ENCODE data around the gene PEX5. TPM values are rescaled to one million over a fixed set of nuclear protein-coding genes. Genes with fewer than 3 reads are reported as not detected.
"Not testable (repeated sequence)": the region's sequence is repeated elsewhere in the genome, so short reads cannot be mapped to it uniquely, and the experiment has no call there.

PEX5 gene
- polyA plus RNA-seq, 1 donor: 38.2 TPM

DNA sequence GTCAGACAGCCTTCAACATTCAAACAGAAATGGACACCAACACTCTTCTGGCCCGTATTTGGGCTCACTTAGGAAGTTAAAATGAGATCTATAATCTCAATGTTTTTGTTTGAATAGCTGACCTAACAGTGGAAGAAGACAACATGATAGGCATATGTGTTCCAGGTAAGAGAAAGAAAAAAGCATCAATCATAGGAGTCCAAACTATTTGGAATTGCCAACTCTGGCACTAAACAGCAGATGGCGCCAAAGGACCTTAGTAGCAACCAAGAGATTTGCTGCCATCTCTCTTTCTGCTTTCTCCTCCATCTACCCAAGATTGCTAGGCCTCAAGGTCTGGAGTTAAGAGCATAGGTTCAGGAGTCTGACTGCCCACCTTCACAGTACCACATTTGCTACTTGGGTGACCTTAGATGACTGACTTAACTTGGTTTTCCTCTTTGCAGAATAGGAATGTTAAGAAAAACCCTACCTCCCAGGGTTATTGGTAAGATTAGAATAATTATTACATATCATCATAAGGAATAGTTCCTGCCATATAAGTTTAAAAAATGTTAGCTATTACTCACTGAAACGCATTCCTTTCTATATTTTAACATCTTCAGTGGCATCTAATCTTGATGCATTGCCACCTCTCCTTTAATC, 30.2 kb downstream of the PEX5 start:
- DNase-seq: peak; percentile 52

DNA sequence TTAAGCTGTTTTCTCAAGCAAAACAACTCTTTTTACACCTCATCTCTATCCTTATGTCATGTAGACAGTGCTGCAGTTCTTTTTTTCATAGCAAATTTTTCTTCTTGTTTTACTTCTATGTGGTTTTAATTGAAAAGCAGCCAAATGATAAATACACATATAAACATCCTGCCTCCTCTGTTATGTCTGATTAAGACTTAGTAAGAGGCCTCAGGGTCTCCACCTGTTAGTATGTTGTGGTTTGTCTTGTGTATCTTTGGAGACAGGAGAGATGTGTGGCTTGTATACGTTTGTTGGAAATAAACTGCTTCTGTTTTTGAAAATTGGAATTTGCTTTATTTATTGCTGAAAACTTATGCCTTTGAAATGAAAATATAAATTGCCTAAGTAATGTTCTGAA, 32.0 kb downstream of the PEX5 start:
- DNase-seq: no peak

DNA sequence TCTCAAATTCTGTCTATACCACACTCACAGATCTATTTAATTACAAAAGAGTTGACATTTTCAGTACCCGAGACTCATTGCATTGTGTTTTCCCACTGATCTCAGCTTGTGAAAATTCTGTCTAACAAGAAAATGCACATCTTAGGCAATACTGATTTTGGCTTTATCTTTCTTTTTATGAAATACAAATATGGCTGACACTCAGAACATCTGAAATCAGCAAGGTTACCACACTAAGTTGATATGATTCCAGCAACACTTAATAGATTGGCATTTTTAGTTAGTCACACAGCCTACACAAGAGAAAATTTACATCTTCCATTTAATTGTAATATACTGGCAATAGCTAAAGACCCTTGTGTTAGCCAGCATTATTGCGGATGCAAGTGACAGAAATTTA, 40.3 kb downstream of the PEX5 start:
- no peak for DNase-seq

DNA sequence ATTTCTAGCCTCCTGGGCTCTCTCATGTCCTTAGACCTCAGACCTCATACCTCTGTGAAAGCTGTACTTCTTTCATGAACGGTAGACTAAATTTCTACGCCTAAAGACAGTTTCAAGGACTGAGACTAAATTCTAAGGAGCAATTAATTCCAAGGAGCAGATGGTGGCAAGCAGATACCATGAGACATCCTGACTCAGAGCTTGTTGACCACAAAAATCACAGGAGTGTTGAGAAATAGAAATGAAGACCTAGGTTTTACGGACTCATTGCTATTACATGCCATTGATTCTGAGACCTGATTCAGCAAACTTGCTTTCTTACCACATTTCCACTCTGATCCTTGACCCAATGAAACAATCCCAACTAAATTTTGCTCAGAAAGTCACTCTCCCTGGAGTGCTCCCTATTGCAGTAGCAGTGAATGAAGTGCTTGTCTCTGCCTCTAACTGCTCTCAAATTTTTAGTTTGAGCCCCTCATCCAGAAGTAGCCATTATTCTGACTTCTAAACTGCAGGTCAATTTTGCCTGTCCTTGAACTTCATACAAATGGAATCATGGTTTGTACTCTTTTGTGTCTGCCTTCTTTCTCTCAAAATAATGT, 52.0 kb downstream of the PEX5 start:
- no peak for DNase-seq

DNA sequence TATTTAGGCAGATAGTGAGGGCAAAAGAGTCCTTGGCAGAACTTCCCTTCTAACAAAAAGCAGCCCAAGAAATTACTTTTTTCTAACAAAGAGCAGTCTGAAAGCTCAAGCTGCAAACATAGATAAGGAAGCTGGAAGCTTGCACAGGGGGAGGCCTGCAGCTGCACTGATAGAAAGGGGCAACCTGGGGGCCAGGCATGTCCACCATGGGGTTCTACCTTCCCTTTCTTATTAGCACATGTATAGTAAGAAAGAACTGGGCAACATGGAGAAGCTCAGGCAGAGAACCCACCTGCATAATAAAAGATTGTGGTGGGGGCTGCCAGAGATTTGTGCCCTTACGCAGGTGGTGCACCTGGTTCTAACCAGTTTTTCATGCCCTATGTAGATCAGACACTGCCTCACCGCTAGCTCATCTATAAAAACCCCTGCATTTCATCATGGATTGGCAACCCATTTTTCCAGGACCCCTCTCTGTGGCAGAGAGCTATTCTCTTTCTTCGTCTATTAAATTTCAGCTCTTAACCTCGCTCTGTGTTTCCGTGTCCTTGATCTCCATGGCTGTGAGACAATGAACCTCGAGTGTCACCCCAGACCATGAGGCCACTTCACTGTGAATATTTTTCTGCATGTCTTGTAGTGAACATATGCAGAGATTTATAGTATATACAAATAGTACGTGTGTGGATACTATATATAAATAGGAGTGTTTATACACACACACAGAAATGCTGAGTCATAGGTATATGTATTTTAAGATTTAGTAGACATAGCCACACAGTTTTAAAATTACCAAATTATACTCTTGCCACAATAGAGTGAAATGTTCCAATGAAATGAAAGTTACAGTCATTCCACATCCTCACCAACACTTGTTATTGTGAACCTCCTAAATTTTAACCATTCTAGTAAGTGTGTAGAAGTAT, 53.0 kb downstream of the PEX5 start:
- DNase-seq: no peak

DNA sequence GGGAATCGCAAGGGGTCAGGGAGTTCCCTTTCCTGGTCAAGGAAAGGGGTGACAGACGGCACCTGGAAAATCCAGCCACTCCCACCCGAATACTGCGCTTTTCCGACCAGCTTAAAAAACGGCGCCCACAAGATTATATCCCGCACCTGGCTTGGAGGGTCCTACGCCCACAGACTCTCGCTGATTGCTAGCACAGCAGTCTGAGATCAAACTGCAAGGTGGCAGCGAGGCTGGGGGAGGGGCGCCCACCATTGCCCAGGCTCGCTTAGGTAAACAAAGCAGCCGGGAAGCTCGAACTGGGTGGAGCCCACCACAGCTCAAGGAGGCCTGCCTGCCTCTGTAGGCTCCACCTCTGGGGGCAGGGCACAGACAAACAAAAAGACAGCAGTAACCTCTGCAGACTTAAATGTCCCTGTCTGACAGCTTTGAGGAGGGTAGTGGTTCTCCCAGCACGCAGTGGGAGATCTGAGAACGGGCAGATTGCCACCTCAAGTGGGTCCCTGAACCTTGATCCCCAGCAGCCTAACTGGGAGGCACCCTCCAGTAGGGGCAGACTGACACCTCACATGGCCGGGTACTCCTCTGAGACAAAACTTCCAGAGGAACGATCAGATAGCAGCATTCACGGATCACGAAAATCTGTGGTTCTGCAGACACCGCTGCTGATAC, 62.0 kb downstream of the PEX5 start:
- DNase-seq: not testable (repeated sequence)

DNA sequence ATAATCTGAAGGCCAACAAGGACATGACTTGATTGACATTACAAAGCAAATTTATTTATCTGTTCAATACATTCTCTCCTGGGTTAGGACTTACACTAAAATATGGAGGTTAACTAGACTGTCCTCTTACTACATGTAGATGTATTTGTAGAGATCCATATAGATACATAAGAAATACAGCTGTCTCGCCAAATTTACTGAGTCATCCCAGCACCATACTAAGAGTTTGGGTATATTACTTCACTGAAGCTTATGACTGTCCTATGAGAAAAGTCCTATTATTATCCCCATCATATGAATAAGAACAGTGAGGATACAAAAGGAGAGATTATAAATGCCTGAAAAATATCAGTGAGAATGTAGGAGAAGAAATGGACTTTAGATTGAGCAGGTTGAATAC, 69.6 kb downstream of the PEX5 start:
- no peak for DNase-seq

Other genes with a start within 250 kb of the PEX5 start
- not detected for gene RNU7-1, start 245.9 kb upstream of the PEX5 start, polyA plus RNA-seq (ENCODE audit: insufficient read length)
- gene C12orf57, start 245.7 kb upstream of the PEX5 start, polyA plus RNA-seq (ENCODE audit: insufficient read length): 148 TPM
- gene PTPN6, start 238.3 kb upstream of the PEX5 start, polyA plus RNA-seq (ENCODE audit: insufficient read length): 6.8 TPM
- 307 TPM for gene PHB2, start 219.0 kb upstream of the PEX5 start, polyA plus RNA-seq (ENCODE audit: insufficient read length)
- 26.6 TPM for gene EMG1, start 218.8 kb upstream of the PEX5 start, polyA plus RNA-seq (ENCODE audit: insufficient read length)
- 18.6 TPM for gene LPCAT3, start 171.2 kb upstream of the PEX5 start, polyA plus RNA-seq (ENCODE audit: insufficient read length)
- 138 TPM for gene C1S, start 129.0 kb upstream of the PEX5 start, polyA plus RNA-seq (ENCODE audit: insufficient read length)
- gene C1R, start 97.2 kb upstream of the PEX5 start, polyA plus RNA-seq (ENCODE audit: insufficient read length): 140 TPM
- 11.7 TPM for gene C1RL, start 80.5 kb upstream of the PEX5 start, polyA plus RNA-seq (ENCODE audit: insufficient read length)
- 3.7 TPM for gene RBP5, start 60.8 kb upstream of the PEX5 start, polyA plus RNA-seq (ENCODE audit: insufficient read length)
- 28.8 TPM for gene CLSTN3, start 59.3 kb upstream of the PEX5 start, polyA plus RNA-seq (ENCODE audit: insufficient read length)
- gene ACSM4, start 114.4 kb downstream of the PEX5 start, polyA plus RNA-seq (ENCODE audit: insufficient read length): not detected